ENCODE measurements around the gene CAPZA3.
"Not testable (repeated sequence)": the region's sequence is repeated elsewhere in the genome, so short reads cannot be mapped to it uniquely, and the experiment has no call there.

Gene CAPZA3

GRCh38 chr12:18753481-18754123 is 15.7 kb downstream of the CAPZA3 start:
- no peak for DNase-seq

- DNase-seq = no peak
These were observed 16.3 kb downstream of the CAPZA3 start for GRCh38 chr12:18754124-18754707.

DNA sequence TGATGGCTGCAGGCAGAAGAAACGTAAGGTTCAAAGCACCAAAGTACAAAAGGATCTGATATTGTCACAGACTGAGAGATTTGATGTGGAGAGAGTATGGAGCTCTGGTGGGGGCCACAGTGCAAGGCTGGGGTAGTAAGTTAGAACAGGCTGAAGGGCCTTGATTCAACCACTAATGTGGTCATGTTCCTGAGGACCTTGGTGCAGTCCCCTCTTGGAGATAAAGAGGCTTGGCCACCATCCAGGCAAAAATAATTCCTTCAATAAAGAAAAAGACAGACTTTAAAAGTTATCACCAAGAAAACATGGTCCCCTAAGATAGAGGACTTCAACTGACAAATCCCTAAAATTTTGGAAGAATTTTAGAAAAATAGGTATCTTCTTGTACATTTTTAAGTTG is 17.4 kb downstream of the CAPZA3 start:
- DNase-seq = no peak

DNA sequence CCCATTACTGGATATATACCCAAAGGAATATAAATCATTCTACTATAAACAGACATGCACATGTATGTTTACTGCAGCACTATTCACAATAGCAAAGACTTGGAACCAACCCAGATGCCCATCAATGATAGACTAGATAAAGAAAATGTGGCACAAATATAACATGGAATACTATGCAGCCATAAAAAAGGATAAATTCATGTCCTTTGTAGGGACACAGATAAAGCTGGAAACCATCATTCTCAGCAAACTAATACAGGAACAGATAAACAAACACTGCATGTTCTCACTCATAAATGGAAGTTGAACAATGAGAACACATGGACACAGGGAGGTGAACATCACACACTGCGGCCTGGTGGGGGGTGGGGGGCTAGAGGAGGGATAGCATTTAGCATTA is 28.6 kb downstream of the CAPZA3 start:
- not testable (repeated sequence) for DNase-seq

GRCh38 chr12:18782827-18783226 is 44.9 kb downstream of the CAPZA3 start:
- DNase-seq = no peak

DNA sequence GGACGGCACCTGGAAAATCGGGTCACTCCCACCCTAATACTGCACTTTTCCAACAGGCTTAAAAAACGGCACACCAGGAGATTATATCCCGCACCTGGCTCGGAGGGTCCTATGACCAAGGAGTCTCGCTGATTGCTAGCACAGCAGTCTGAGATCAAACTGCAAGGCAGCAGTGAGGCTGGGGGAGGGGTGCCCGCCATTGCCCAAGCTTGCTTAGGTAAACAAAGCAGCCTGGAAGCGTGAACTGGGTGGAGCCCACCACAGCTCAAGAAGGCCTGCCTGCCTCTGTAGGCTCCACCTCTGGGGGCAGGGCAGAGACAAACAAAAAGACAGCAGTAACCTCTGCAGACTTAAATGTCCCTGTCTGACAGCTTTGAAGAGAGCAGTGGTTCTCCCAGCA is 47.5 kb downstream of the CAPZA3 start:
- DNase-seq = not testable (repeated sequence)
